Endothelial cell (in vitro differentiated cells): ENCODE results near the gene CWC25. TPM values are rescaled to one million over a fixed set of nuclear protein-coding genes. Genes with fewer than 3 reads are reported as not detected.

Experiments
- DNase-seq: peaks from one replicate; pipeline ENCODE4 v3.0.0; 2021; ENCODE audit warnings: low spot score
- H3K27ac Mint-ChIP-seq: one replicate; pipeline ENCODE4 v1.8.0; 2021; ENCODE audit warnings: mixed read lengths, inconsistent platforms; ENCODE audit not compliant: unreplicated experiment
- H3K27me3 Mint-ChIP-seq: one replicate; pipeline ENCODE4 v1.8.0; 2021; ENCODE audit warnings: mild to moderate bottlenecking, moderate library complexity, mixed read lengths, inconsistent platforms; ENCODE audit not compliant: unreplicated experiment
- H3K36me3 Mint-ChIP-seq: one replicate; pipeline ENCODE4 v1.8.0; 2021; ENCODE audit warnings: mild to moderate bottlenecking, low read depth, mixed read lengths, inconsistent platforms; ENCODE audit not compliant: unreplicated experiment
- H3K4me1 Mint-ChIP-seq: one replicate; pipeline ENCODE4 v1.8.0; 2021; ENCODE audit warnings: mild to moderate bottlenecking, mixed read lengths, inconsistent platforms; ENCODE audit not compliant: unreplicated experiment
- H3K4me3 Mint-ChIP-seq: one replicate; pipeline ENCODE4 v1.8.0; 2021; ENCODE audit warnings: mild to moderate bottlenecking, mixed read lengths, inconsistent platforms; ENCODE audit not compliant: unreplicated experiment
- H3K9me3 Mint-ChIP-seq: one replicate; pipeline ENCODE4 v1.8.0; 2021; ENCODE audit warnings: mixed read lengths, inconsistent platforms; ENCODE audit not compliant: unreplicated experiment
- CTCF ChIP-seq: fragments of 200-600 bp; sonication (generic); IDR thresholded peaks from one replicate; pipeline ENCODE4 v1.5.0; 2021; ENCODE audit warnings: antibody characterized with exemption; ENCODE audit not compliant: unreplicated experiment
- total RNA-seq: library from RNA; stranded (reverse); fragmentation: NEBNext Ultra II Directional; extraction: Animal tissue kit (Norgen Biotek cat#: 25700); gene quantifications from one replicate; pipeline ENCODE4 v1.2.1, GENCODE V29; 2021; ENCODE audit not compliant: unreplicated experiment

The CWC25 gene
- total RNA-seq, 1 donor from 2014 or later = 18.1 TPM

- H3K27ac Mint-ChIP-seq = peak overlapping the region; percentile 78
- no peak for TF ChIP-seq CTCF
- H3K9me3 Mint-ChIP-seq = no peaks in the 10 kb centered on the region
- H3K27me3 Mint-ChIP-seq = peaks cover 35% of the 10 kb centered on the region
- H3K4me3 Mint-ChIP-seq = peak overlapping the region; percentile 95
- H3K36me3 Mint-ChIP-seq = peaks cover 13% of the 10 kb centered on the region
- peaks cover 37% of the 10 kb centered on the region for H3K4me1 Mint-ChIP-seq
- DNase-seq = no peak
These were observed 46.3 kb upstream of the CWC25 start for GRCh38 chr17:38871247-38872015.

- peak; percentile 49 for DNase-seq
- no peaks in the 10 kb centered on the region for H3K9me3 Mint-ChIP-seq
These were observed 45.4 kb upstream of the CWC25 start for GRCh38 chr17:38870259-38871165.

GRCh38 chr17:38869526-38870258 lies 44.6 kb upstream of the CWC25 start, which contains the start of gene LASP1:
Gene LASP1 (plus strand): TSS chr17:38870058. CDS start chr17:38870190, 132 bp downstream.
- H3K4me1 Mint-ChIP-seq = peaks cover 37% of the 10 kb centered on the region
- H3K9me3 Mint-ChIP-seq = no peaks in the 10 kb centered on the region
- peak; percentile 86 for DNase-seq
- H3K27me3 Mint-ChIP-seq = peaks cover 33% of the 10 kb centered on the region
- no peak for TF ChIP-seq CTCF
- H3K36me3 Mint-ChIP-seq = peaks cover 13% of the 10 kb centered on the region
- H3K27ac Mint-ChIP-seq = peak within 1 kb of the TSS; percentile 88
- H3K4me3 Mint-ChIP-seq = peak within 1 kb of the TSS; percentile 98

More at GRCh38 chr17:38870259-38871165, 45.4 kb upstream of the CWC25 start:
- peaks cover 37% of the 10 kb centered on the region for H3K4me1 Mint-ChIP-seq
- peak overlapping the region; percentile 48 for H3K27ac Mint-ChIP-seq
- peak overlapping the region; percentile 98 for H3K4me3 Mint-ChIP-seq
- no peak for TF ChIP-seq CTCF
- peaks cover 13% of the 10 kb centered on the region for H3K36me3 Mint-ChIP-seq
- peaks cover 35% of the 10 kb centered on the region for H3K27me3 Mint-ChIP-seq

GRCh38 chr17:38868817-38869525 lies 43.9 kb upstream of the CWC25 start:
- Mint-ChIP-seq H3K27ac (peak overlapping the region; percentile 88), H3K4me3 (peak overlapping the region; percentile 98), H3K9me3 (no peaks in the 10 kb centered on the region), H3K36me3 (peaks cover 13% of the 10 kb centered on the region), H3K27me3 (peaks cover 31% of the 10 kb centered on the region), H3K4me1 (peaks cover 34% of the 10 kb centered on the region)
- no peak for TF ChIP-seq CTCF
- DNase-seq = peak; percentile 91
